Forelimb muscle (tissue), 1 donor: Measurements from ENCODE around the gene ZNF112. TPM values are rescaled to one million over a fixed set of nuclear protein-coding genes. Genes with fewer than 3 reads are reported as not detected.
"Not testable (repeated sequence)": the region's sequence is repeated elsewhere in the genome, so short reads cannot be mapped to it uniquely, and the experiment has no call there.

Experiments
- DNase-seq: peaks from one replicate; pipeline ENCODE4 v3.0.0-alpha.2; 2013; ENCODE audit warnings: low read depth
- polyA plus RNA-seq: library from polyadenylated mRNA; unstranded; fragments of 120-200 nt; gene quantifications from one replicate; pipeline ENCODE4 v1.2.1, GENCODE V29; 2013; ENCODE audit not compliant: insufficient read length

The ZNF112 gene
- 5.0 TPM for polyA plus RNA-seq

- peak; percentile 90 for DNase-seq
Observed at GRCh38 chr19:44356383-44357111, at the start of gene ZNF112. TSS of gene ZNF112 (minus strand) at chr19:44356680. CDS start at chr19:44340539, 16,141 bp downstream.

- DNase-seq: peak; percentile 87
Observed at GRCh38 chr19:44401139-44402115, 44.9 kb upstream of the ZNF112 start, which contains the start of gene ZNF285. TSS of gene ZNF285 (minus strand) at chr19:44401608. CDS start at chr19:44397213, 4,395 bp downstream.

- DNase-seq: not testable (repeated sequence)
Observed at GRCh38 chr19:44389268-44389667, 32.8 kb upstream of the ZNF112 start.

- DNase-seq: no peak
Observed at GRCh38 chr19:44374789-44375188, 18.3 kb upstream of the ZNF112 start.

GRCh38 chr19:44371815-44372480 is 15.5 kb upstream of the ZNF112 start:
- no peak for DNase-seq

GRCh38 chr19:44367024-44367423 is 10.5 kb upstream of the ZNF112 start:
- DNase-seq: no peak

- DNase-seq: no peak
Observed at GRCh38 chr19:44346556-44346955, 9.9 kb downstream of the ZNF112 start.

- no peak for DNase-seq
Observed at GRCh38 chr19:44345959-44346358, 10.5 kb downstream of the ZNF112 start.

- DNase-seq: no peak
Observed at GRCh38 chr19:44344255-44344654, 12.2 kb downstream of the ZNF112 start.

- no peak for DNase-seq
Observed at GRCh38 chr19:44341794-44342193, 14.7 kb downstream of the ZNF112 start.

GRCh38 chr19:44334639-44335038 is 21.8 kb downstream of the ZNF112 start:
- not testable (repeated sequence) for DNase-seq

GRCh38 chr19:44332145-44332544 is 24.3 kb downstream of the ZNF112 start:
- DNase-seq: no peak

GRCh38 chr19:44315883-44316282 is 40.6 kb downstream of the ZNF112 start:
- DNase-seq: no peak

GRCh38 chr19:44313231-44313630 is 43.2 kb downstream of the ZNF112 start:
- DNase-seq: no peak

GRCh38 chr19:44308011-44308410 is 48.5 kb downstream of the ZNF112 start:
- DNase-seq: no peak

- DNase-seq: no peak
Observed at GRCh38 chr19:44306283-44306682, 50.2 kb downstream of the ZNF112 start.

- DNase-seq: no peak
Observed at GRCh38 chr19:44305457-44305856, 51.0 kb downstream of the ZNF112 start.

- peak; percentile 95 for DNase-seq
Observed at GRCh38 chr19:44304659-44305193, 51.8 kb downstream of the ZNF112 start, which contains the start of gene ZNF235. TSS of gene ZNF235 (minus strand) at chr19:44305025. CDS start at chr19:44303404, 1,621 bp downstream.

GRCh38 chr19:44303976-44304568 is 52.4 kb downstream of the ZNF112 start:
- no peak for DNase-seq

GRCh38 chr19:44303320-44303719 is 53.2 kb downstream of the ZNF112 start:
- no peak for DNase-seq

GRCh38 chr19:44284968-44285367 is 71.5 kb downstream of the ZNF112 start:
- no peak for DNase-seq
